ENCODE results near the gene TFCP2L1.
"Not testable (repeated sequence)": the region's sequence is repeated elsewhere in the genome, so short reads cannot be mapped to it uniquely, and the experiment has no call there.

TFCP2L1 gene

DNA sequence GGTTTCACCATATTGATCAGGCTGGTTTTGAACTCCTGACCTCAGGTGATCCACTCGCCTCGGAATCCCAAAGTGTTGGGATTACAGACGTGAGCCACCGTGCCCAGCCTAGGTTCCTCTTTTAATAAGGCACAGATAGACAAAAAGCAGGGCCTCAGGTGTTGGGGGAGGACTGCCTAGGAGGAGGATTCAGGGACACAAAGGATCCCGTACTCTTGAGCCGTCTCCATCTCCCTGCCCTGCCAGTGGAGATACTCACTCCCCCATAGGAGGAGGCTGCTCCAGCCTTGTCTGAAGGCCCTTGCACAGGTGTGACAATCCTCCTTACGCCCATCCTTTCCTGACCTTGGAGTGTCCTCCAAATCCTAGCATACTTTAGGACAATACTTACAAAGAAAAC, 32.0 kb upstream of the TFCP2L1 start:
- no peaks in the 10 kb centered on the region for H3K4me1 ChIP-seq (ENCODE audit: control insufficient read depth, insufficient read depth, low read length)
- no peak overlapping the region for H3K4me3 ChIP-seq (ENCODE audit: low read length)
- peaks cover 21% of the 10 kb centered on the region for H3K27me3 ChIP-seq (replicated peaks; ENCODE audit: control insufficient read depth, insufficient read depth, low read length)
- H3K36me3 ChIP-seq (ENCODE audit: control insufficient read depth, insufficient read depth, low read length, severe bottlenecking), result no peaks in the 10 kb centered on the region
- DNase-seq (ENCODE audit: low read depth), result no peak
- no peaks in the 10 kb centered on the region for H3K9me3 ChIP-seq (ENCODE audit: control insufficient read depth, low read length)
- no peak overlapping the region for H3K9ac ChIP-seq (ENCODE audit: low read length)

GRCh38 chr2:121313701-121314100, 28.7 kb upstream of the TFCP2L1 start:
- not testable (repeated sequence) for H3K4me3 ChIP-seq (ENCODE audit: low read length); H3K4me1 ChIP-seq (ENCODE audit: control insufficient read depth, insufficient read depth, low read length); H3K27me3 ChIP-seq (replicated peaks; ENCODE audit: control insufficient read depth, insufficient read depth, low read length); H3K9me3 ChIP-seq (ENCODE audit: control insufficient read depth, low read length); DNase-seq (ENCODE audit: low read depth); H3K36me3 ChIP-seq (ENCODE audit: control insufficient read depth, insufficient read depth, low read length, severe bottlenecking); H3K9ac ChIP-seq (ENCODE audit: low read length)

- H3K4me1 ChIP-seq (ENCODE audit: control insufficient read depth, insufficient read depth, low read length), result no peaks in the 10 kb centered on the region
- no peak overlapping the region for H3K4me3 ChIP-seq (ENCODE audit: low read length)
- H3K9ac ChIP-seq (ENCODE audit: low read length), result no peak overlapping the region
- peaks cover 15% of the 10 kb centered on the region for H3K9me3 ChIP-seq (ENCODE audit: control insufficient read depth, low read length)
- DNase-seq (ENCODE audit: low read depth), result no peak
- H3K27me3 ChIP-seq (replicated peaks; ENCODE audit: control insufficient read depth, insufficient read depth, low read length), result peaks cover 32% of the 10 kb centered on the region
- H3K36me3 ChIP-seq (ENCODE audit: control insufficient read depth, insufficient read depth, low read length, severe bottlenecking), result no peaks in the 10 kb centered on the region
Observed at GRCh38 chr2:121309801-121310200, 24.8 kb upstream of the TFCP2L1 start.

DNA sequence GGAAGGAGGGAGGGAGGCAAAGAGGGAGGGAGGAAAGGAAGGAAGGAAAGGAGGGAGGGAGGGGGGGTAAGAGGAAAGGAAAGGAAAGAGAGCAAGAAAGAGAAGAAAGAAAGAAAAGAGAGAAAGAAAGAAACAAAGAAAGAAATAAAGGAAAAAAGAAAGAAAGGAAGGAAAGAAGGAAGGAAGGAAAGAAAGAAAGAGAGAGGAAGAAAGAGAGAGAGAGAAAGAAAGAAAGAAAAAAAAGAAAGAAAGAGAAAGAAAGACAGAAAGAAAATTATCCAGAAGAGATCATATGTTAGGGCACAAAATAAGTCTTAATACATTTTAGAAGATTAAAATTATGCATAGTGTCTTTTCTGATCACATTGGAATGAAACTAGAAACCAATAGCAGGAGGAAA, 24.3 kb upstream of the TFCP2L1 start:
- Histone ChIP-seq H3K4me3 (ENCODE audit: low read length) (no peak overlapping the region), H3K9ac (ENCODE audit: low read length) (no peak overlapping the region), H3K27me3 (replicated peaks; ENCODE audit: control insufficient read depth, insufficient read depth, low read length) (peaks cover 36% of the 10 kb centered on the region), H3K4me1 (ENCODE audit: control insufficient read depth, insufficient read depth, low read length) (no peaks in the 10 kb centered on the region), H3K36me3 (ENCODE audit: control insufficient read depth, insufficient read depth, low read length, severe bottlenecking) (no peaks in the 10 kb centered on the region), H3K9me3 (ENCODE audit: control insufficient read depth, low read length) (peaks cover 15% of the 10 kb centered on the region)
- DNase-seq (ENCODE audit: low read depth), result no peak

GRCh38 chr2:121307048-121307447, 22.0 kb upstream of the TFCP2L1 start:
- H3K36me3 ChIP-seq (ENCODE audit: control insufficient read depth, insufficient read depth, low read length, severe bottlenecking), result no peaks in the 10 kb centered on the region
- no peak overlapping the region for H3K9ac ChIP-seq (ENCODE audit: low read length)
- peaks cover 15% of the 10 kb centered on the region for H3K9me3 ChIP-seq (ENCODE audit: control insufficient read depth, low read length)
- no peak overlapping the region for H3K4me3 ChIP-seq (ENCODE audit: low read length)
- H3K27me3 ChIP-seq (replicated peaks; ENCODE audit: control insufficient read depth, insufficient read depth, low read length), result peaks cover 46% of the 10 kb centered on the region
- no peak for DNase-seq (ENCODE audit: low read depth)
- H3K4me1 ChIP-seq (ENCODE audit: control insufficient read depth, insufficient read depth, low read length), result no peaks in the 10 kb centered on the region

DNA sequence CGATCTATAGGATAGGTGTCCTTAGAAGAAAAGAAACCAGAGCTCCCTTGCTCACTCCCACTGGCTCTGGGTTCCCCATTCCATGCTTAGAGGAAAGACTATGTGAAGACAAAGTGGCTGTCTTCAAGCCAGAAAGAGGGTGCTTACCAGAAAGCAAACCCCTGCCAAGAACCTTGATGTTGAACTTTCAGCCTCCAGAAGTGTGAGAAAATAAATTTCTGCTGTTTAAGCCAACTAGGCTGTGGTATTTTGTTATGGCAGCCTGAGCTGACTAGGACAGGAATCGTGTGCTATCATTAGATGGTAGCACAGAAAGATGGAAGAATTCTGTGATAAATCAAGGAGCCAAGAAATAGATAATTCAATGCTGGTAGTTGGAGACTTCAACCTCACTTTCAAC, 19.9 kb upstream of the TFCP2L1 start:
- DNase-seq (ENCODE audit: low read depth), result no peak
- Histone ChIP-seq H3K36me3 (ENCODE audit: control insufficient read depth, insufficient read depth, low read length, severe bottlenecking) (no peaks in the 10 kb centered on the region), H3K9me3 (ENCODE audit: control insufficient read depth, low read length) (peaks cover 20% of the 10 kb centered on the region), H3K4me3 (ENCODE audit: low read length) (no peak overlapping the region), H3K4me1 (ENCODE audit: control insufficient read depth, insufficient read depth, low read length) (no peaks in the 10 kb centered on the region), H3K9ac (ENCODE audit: low read length) (no peak overlapping the region), H3K27me3 (replicated peaks; ENCODE audit: control insufficient read depth, insufficient read depth, low read length) (peaks cover 57% of the 10 kb centered on the region)

- no peaks in the 10 kb centered on the region for H3K4me1 ChIP-seq (ENCODE audit: control insufficient read depth, insufficient read depth, low read length)
- no peaks in the 10 kb centered on the region for H3K36me3 ChIP-seq (ENCODE audit: control insufficient read depth, insufficient read depth, low read length, severe bottlenecking)
- H3K9me3 ChIP-seq (ENCODE audit: control insufficient read depth, low read length), result peaks cover 16% of the 10 kb centered on the region
- H3K9ac ChIP-seq (ENCODE audit: low read length), result no peak overlapping the region
- no peak overlapping the region for H3K4me3 ChIP-seq (ENCODE audit: low read length)
- H3K27me3 ChIP-seq (replicated peaks; ENCODE audit: control insufficient read depth, insufficient read depth, low read length), result peaks cover 55% of the 10 kb centered on the region
- DNase-seq (ENCODE audit: low read depth), result no peak
Observed at GRCh38 chr2:121303531-121304263, 18.7 kb upstream of the TFCP2L1 start.

DNA sequence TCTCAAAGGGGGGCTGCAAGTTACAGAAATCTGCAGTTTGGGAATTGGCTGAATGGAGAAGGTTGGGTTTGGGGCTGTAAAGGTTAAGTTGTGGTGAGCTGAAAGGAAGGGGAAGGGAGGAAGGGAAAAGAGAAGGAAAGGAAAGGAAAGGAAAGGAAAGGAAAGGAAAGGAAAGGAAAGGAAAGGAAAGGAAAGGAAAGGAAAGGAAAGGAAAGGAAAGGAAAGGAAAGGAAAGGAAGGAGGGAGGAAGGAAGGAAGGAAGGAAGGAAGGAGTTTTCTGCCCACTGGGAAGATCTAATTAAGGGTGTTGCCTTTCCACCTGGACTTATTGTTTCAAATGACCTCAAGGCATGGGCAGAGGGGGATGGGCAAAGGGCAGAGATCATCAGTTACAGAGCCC, 16.2 kb upstream of the TFCP2L1 start:
- not testable (repeated sequence) for H3K4me3 ChIP-seq (ENCODE audit: low read length); H3K9ac ChIP-seq (ENCODE audit: low read length); H3K4me1 ChIP-seq (ENCODE audit: control insufficient read depth, insufficient read depth, low read length); H3K9me3 ChIP-seq (ENCODE audit: control insufficient read depth, low read length); H3K36me3 ChIP-seq (ENCODE audit: control insufficient read depth, insufficient read depth, low read length, severe bottlenecking); DNase-seq (ENCODE audit: low read depth)
- H3K27me3 ChIP-seq (replicated peaks; ENCODE audit: control insufficient read depth, insufficient read depth, low read length), result peaks cover 38% of the 10 kb centered on the region

GRCh38 chr2:121298476-121298875, 13.5 kb upstream of the TFCP2L1 start:
- Histone ChIP-seq H3K4me3 (ENCODE audit: low read length) (no peak overlapping the region), H3K36me3 (ENCODE audit: control insufficient read depth, insufficient read depth, low read length, severe bottlenecking) (no peaks in the 10 kb centered on the region), H3K27me3 (replicated peaks; ENCODE audit: control insufficient read depth, insufficient read depth, low read length) (peaks cover 34% of the 10 kb centered on the region), H3K4me1 (ENCODE audit: control insufficient read depth, insufficient read depth, low read length) (no peaks in the 10 kb centered on the region), H3K9me3 (ENCODE audit: control insufficient read depth, low read length) (peaks cover 7% of the 10 kb centered on the region), H3K9ac (ENCODE audit: low read length) (no peak overlapping the region)
- no peak for DNase-seq (ENCODE audit: low read depth)

DNA sequence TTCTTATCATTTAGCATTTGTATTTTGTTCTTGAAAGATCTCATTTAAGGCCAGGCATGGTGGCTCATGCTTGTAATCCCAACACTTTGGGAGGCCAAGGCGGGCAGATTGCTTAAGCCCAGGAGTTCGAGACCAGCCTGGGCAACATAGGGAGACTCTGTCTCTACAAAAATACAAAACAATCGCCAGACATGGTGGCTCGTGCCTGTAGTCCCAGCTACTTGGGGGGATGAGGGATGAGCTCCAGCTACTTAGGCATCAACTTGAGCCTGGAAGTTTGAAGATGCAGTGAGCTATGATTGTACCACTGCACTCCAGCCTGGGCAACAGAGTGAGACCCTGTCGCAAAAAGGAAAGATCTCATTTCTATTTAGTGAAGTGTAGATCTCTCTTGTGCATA, 12.9 kb upstream of the TFCP2L1 start:
- H3K36me3 ChIP-seq (ENCODE audit: control insufficient read depth, insufficient read depth, low read length, severe bottlenecking); DNase-seq (ENCODE audit: low read depth); H3K9ac ChIP-seq (ENCODE audit: low read length); H3K4me3 ChIP-seq (ENCODE audit: low read length); H3K4me1 ChIP-seq (ENCODE audit: control insufficient read depth, insufficient read depth, low read length); H3K9me3 ChIP-seq (ENCODE audit: control insufficient read depth, low read length): not testable (repeated sequence)
- peaks cover 37% of the 10 kb centered on the region for H3K27me3 ChIP-seq (replicated peaks; ENCODE audit: control insufficient read depth, insufficient read depth, low read length)

GRCh38 chr2:121297217-121297830, 12.3 kb upstream of the TFCP2L1 start:
- Histone ChIP-seq H3K4me3 (ENCODE audit: low read length) (no peak overlapping the region), H3K9me3 (ENCODE audit: control insufficient read depth, low read length) (peaks cover 7% of the 10 kb centered on the region), H3K9ac (ENCODE audit: low read length) (no peak overlapping the region), H3K36me3 (ENCODE audit: control insufficient read depth, insufficient read depth, low read length, severe bottlenecking) (no peaks in the 10 kb centered on the region), H3K4me1 (ENCODE audit: control insufficient read depth, insufficient read depth, low read length) (no peaks in the 10 kb centered on the region), H3K27me3 (replicated peaks; ENCODE audit: control insufficient read depth, insufficient read depth, low read length) (peaks cover 41% of the 10 kb centered on the region)
- peak; percentile 50 for DNase-seq (ENCODE audit: low read depth)

Data from adipocyte (in vitro differentiated cells).